K562 (cell line): ENCODE measurements around the gene FCRL6. TPM values are rescaled to one million over a fixed set of nuclear protein-coding genes. Genes with fewer than 3 reads are reported as not detected.
A peak's percentile ranks its signal among the peaks of the same experiment; 100 is the strongest.

Source experiments
- ARHGAP35 ChIP-seq: fragments of 450-650 bp; IDR thresholded peaks from 2 replicates; pipeline ENCODE4 v1.6.1; 2018; ENCODE audit not compliant: partially characterized antibody
- CREB1 ChIP-seq, 2 experiments: sonication (generic) in 1 of 2; formaldehyde crosslinking in 1 of 2; IDR thresholded peaks; 2 replicates each; pipeline versions ENCODE4 v1.6.1 to v1.8.0; 2012 to 2022; ENCODE audit warnings: inconsistent platforms in 1 of 2, mild to moderate bottlenecking in 1 of 2, missing genetic modification reagents in 1 of 2, moderate library complexity in 1 of 2
- MEIS2 ChIP-seq: fragments of 450-650 bp; IDR thresholded peaks from 2 replicates; pipeline ENCODE4 v1.6.1; 2014; ENCODE audit warnings: mild to moderate bottlenecking; ENCODE audit not compliant: partially characterized antibody
- MXI1 ChIP-seq: IDR thresholded peaks from 2 replicates; pipeline ENCODE4 v1.6.1; 2011; ENCODE audit warnings: low read depth, mild to moderate bottlenecking, improper control_type of control experiment, low read length
- NR2C2 ChIP-seq, 2 experiments: fragments of 200-800 bp in 1 of 2; sonication (Bioruptor generic) in 1 of 2; sonication (generic) in 1 of 2; formaldehyde crosslinking in 1 of 2; IDR thresholded peaks; 2 replicates each; pipeline versions ENCODE4 v1.6.1 to v1.8.0; 2016 to 2022; ENCODE audit warnings: mild to moderate bottlenecking in 1 of 2, missing compliant biosample characterization in 1 of 2, missing genetic modification characterization in 1 of 2, missing genetic modification reagents in 1 of 2
- OTX1 ChIP-seq: fragments of 450-650 bp; formaldehyde crosslinking; IDR thresholded peaks from 2 replicates; pipeline ENCODE4 v1.4.0; 2022; ENCODE audit warnings: mild to moderate bottlenecking
- SUPT5H ChIP-seq: fragments of 450-650 bp; IDR thresholded peaks from 2 replicates; pipeline ENCODE4 v1.6.1; 2016
- TAF15 ChIP-seq: fragments of 200-400 bp; formaldehyde crosslinking; IDR thresholded peaks from 2 replicates; pipeline ENCODE4 v1.6.1; 2017; ENCODE audit warnings: mild to moderate bottlenecking, low read depth, low read length, moderate library complexity
- TGIF2 ChIP-seq: sonication (generic); formaldehyde crosslinking; IDR thresholded peaks from 2 replicates; pipeline ENCODE4 v1.8.1; 2022; ENCODE audit warnings: mild to moderate bottlenecking, missing genetic modification reagents, moderate library complexity
- polyA plus RNA-seq, 8 experiments: library from polyadenylated mRNA; depleted of rRNA in 4 of 8; stranded (reverse) in 5 of 8; unstranded in 3 of 8; fragments of >200 nt; fragmentation: Nextera tagmentation in 2 of 8; fragmentation: Illumina TruSeq in 1 of 8; extraction: Ambion mirVana in 2 of 8; extraction: Trizol in 1 of 8; gene quantifications; 2 replicates each; pipeline versions ENCODE4 v1.2.1 to v1.2.3, GENCODE V29; 2011 to 2014; ENCODE audit warnings: inconsistent platforms in 1 of 8, missing spikeins in 1 of 8
- total RNA-seq, 7 experiments: library from RNA; depleted of rRNA in 6 of 7; stranded (reverse); fragments of >200 nt in 6 of 7; fragmentation: Illumina TruSeq in 2 of 7; extraction: Trizol in 2 of 7; gene quantifications; 2 replicates each; pipeline versions ENCODE4 v1.2.1 to v1.2.3, GENCODE V29; 2011 to 2021; ENCODE audit warnings: low replicate concordance in 1 of 7
- TF ChIP-seq, protein P1 (sequence below): sonication (generic); formaldehyde crosslinking; IDR thresholded peaks from 2 replicates; pipeline ENCODE4 v1.4.0; 2020; ENCODE audit warnings: mild to moderate bottlenecking, missing genetic modification reagents
- TF ChIP-seq, protein P2 (sequence below): fragments of 250-450 bp; sonication (Bioruptor Pico); IDR thresholded peaks from 2 replicates; pipeline ENCODE4 v1.4.0; 2020; ENCODE audit warnings: mild to moderate bottlenecking, moderate library complexity
- TF ChIP-seq, protein P3 (sequence below): fragments of 450-650 bp; IDR thresholded peaks from 2 replicates; pipeline ENCODE4 v1.6.1; 2017; ENCODE audit warnings: antibody characterized with exemption, mild to moderate bottlenecking

The FCRL6 gene
- total and polyA plus RNA-seq, 9 of the 15 experiments (the other 6 are each of a cell fraction or from before 2014, with no cell fraction given): not detected

- no peak for TF ChIP-seq TAF15
- no peak for TF ChIP-seq ARHGAP35
- TF ChIP-seq TGIF2 (CRISPR knock-in tag): no peak
- peak; percentile 66 for TF ChIP-seq MXI1
- peak; percentile 91 for TF ChIP-seq NR2C2 (CRISPR knock-in tag; IDR thresholded peaks at IDR 0.05)
- peak; percentile 97 for TF ChIP-seq NR2C2 (tag; IDR thresholded peaks at IDR 0.05)
- no peak for TF ChIP-seq MEIS2
- TF ChIP-seq, protein P1, sequence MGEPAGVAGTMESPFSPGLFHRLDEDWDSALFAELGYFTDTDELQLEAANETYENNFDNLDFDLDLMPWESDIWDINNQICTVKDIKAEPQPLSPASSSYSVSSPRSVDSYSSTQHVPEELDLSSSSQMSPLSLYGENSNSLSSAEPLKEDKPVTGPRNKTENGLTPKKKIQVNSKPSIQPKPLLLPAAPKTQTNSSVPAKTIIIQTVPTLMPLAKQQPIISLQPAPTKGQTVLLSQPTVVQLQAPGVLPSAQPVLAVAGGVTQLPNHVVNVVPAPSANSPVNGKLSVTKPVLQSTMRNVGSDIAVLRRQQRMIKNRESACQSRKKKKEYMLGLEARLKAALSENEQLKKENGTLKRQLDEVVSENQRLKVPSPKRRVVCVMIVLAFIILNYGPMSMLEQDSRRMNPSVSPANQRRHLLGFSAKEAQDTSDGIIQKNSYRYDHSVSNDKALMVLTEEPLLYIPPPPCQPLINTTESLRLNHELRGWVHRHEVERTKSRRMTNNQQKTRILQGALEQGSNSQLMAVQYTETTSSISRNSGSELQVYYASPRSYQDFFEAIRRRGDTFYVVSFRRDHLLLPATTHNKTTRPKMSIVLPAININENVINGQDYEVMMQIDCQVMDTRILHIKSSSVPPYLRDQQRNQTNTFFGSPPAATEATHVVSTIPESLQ: peak; percentile 95; the same call in 1 of the 2 replicates
- TF ChIP-seq, protein P2, sequence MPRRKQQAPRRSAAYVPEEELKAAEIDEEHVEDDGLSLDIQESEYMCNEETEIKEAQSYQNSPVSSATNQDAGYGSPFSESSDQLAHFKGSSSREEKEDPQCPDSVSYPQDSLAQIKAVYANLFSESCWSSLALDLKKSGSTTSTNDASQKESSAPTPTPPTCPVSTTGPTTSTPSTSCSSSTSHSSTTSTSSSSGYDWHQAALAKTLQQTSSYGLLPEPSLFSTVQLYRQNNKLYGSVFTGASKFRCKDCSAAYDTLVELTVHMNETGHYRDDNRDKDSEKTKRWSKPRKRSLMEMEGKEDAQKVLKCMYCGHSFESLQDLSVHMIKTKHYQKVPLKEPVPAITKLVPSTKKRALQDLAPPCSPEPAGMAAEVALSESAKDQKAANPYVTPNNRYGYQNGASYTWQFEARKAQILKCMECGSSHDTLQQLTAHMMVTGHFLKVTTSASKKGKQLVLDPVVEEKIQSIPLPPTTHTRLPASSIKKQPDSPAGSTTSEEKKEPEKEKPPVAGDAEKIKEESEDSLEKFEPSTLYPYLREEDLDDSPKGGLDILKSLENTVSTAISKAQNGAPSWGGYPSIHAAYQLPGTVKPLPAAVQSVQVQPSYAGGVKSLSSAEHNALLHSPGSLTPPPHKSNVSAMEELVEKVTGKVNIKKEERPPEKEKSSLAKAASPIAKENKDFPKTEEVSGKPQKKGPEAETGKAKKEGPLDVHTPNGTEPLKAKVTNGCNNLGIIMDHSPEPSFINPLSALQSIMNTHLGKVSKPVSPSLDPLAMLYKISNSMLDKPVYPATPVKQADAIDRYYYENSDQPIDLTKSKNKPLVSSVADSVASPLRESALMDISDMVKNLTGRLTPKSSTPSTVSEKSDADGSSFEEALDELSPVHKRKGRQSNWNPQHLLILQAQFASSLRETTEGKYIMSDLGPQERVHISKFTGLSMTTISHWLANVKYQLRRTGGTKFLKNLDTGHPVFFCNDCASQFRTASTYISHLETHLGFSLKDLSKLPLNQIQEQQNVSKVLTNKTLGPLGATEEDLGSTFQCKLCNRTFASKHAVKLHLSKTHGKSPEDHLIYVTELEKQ (CRISPR knock-in tag): no peak
- peak; percentile 70 for TF ChIP-seq CREB1 (IDR thresholded peaks at IDR 0.05)
- TF ChIP-seq CREB1 (CRISPR knock-in tag; IDR thresholded peaks at IDR 0.05): peak; percentile 76
- TF ChIP-seq OTX1: no peak
- TF ChIP-seq, protein P3, sequence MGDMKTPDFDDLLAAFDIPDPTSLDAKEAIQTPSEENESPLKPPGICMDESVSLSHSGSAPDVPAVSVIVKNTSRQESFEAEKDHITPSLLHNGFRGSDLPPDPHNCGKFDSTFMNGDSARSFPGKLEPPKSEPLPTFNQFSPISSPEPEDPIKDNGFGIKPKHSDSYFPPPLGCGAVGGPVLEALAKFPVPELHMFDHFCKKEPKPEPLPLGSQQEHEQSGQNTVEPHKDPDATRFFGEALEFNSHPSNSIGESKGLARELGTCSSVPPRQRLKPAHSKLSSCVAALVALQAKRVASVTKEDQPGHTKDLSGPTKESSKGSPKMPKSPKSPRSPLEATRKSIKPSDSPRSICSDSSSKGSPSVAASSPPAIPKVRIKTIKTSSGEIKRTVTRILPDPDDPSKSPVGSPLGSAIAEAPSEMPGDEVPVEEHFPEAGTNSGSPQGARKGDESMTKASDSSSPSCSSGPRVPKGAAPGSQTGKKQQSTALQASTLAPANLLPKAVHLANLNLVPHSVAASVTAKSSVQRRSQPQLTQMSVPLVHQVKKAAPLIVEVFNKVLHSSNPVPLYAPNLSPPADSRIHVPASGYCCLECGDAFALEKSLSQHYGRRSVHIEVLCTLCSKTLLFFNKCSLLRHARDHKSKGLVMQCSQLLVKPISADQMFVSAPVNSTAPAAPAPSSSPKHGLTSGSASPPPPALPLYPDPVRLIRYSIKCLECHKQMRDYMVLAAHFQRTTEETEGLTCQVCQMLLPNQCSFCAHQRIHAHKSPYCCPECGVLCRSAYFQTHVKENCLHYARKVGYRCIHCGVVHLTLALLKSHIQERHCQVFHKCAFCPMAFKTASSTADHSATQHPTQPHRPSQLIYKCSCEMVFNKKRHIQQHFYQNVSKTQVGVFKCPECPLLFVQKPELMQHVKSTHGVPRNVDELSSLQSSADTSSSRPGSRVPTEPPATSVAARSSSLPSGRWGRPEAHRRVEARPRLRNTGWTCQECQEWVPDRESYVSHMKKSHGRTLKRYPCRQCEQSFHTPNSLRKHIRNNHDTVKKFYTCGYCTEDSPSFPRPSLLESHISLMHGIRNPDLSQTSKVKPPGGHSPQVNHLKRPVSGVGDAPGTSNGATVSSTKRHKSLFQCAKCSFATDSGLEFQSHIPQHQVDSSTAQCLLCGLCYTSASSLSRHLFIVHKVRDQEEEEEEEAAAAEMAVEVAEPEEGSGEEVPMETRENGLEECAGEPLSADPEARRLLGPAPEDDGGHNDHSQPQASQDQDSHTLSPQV: no peak
- 0 out of 2 replicates have a peak, but pooled peaks have one; percentile 39 for TF ChIP-seq SUPT5H
Observed at GRCh38 chr1:159780583-159781582, 21.3 kb upstream of the FCRL6 start, which contains the start of gene DUSP23 (continued).
